ENCODE measurements around the gene UMOD. TPM values are rescaled to one million over a fixed set of nuclear protein-coding genes. Genes with fewer than 3 reads are reported as not detected.

Gene UMOD
- total RNA-seq, 1 experiment from 2014 or later = not detected

GRCh38 chr16:20399185-20399584 is 46.7 kb upstream of the UMOD start:
- TF ChIP-seq EZH2 (IDR thresholded peaks at IDR 0.05; ENCODE audit: low read depth) (no peak), CTCF (conservative IDR thresholded peaks at IDR 0.05) (no peak)
- Histone ChIP-seq H2AFZ (no peak overlapping the region), H3F3A (ENCODE audit: insufficient read depth, low read depth) (no peaks in the 10 kb centered on the region), H3K27me3 (ENCODE audit: insufficient read depth, low read depth) (peaks cover 31% of the 10 kb centered on the region), H3K4me3 (no peak overlapping the region), H3K4me2 (no peak overlapping the region), H3K79me2 (ENCODE audit: low read depth) (no peaks in the 10 kb centered on the region), H3K27ac (no peak overlapping the region), H4K20me1 (ENCODE audit: insufficient read depth) (no peaks in the 10 kb centered on the region), H3K9me3 (ENCODE audit: insufficient read depth, low read depth) (no peaks in the 10 kb centered on the region), H3K9me2 (ENCODE audit: insufficient read depth) (no peaks in the 10 kb centered on the region), H3K4me1 (replicated peaks; ENCODE audit: insufficient read depth) (no peaks in the 10 kb centered on the region), H3K36me3 (ENCODE audit: low read depth) (no peaks in the 10 kb centered on the region)
- ChIA-PET CTCF (no interaction called here), POLR2A (ENCODE audit: unreplicated experiment) (no interaction called here)
- no TSS peak for BruUV-seq (replicated peaks)
- no peak for DNase-seq
- intact Hi-C loops (cut with micrococcal nuclease; ENCODE audit: unreplicated experiment) = no loop called here

- CTCF ChIA-PET = no interaction called here
- H3K27ac ChIP-seq = no peak overlapping the region
These were observed 46.1 kb upstream of the UMOD start for GRCh38 chr16:20398603-20399002.

GRCh38 chr16:20397468-20398074 is 45.1 kb upstream of the UMOD start:
- no peaks in the 10 kb centered on the region for H3F3A ChIP-seq (ENCODE audit: insufficient read depth, low read depth)
- no peak for DNase-seq
- H3K4me1 ChIP-seq (replicated peaks; ENCODE audit: insufficient read depth) = no peaks in the 10 kb centered on the region
- ChIA-PET POLR2A (ENCODE audit: unreplicated experiment) (no interaction called here), CTCF (no interaction called here)
- intact Hi-C loops (cut with micrococcal nuclease; ENCODE audit: unreplicated experiment) = no loop called here
- no peaks in the 10 kb centered on the region for H3K9me2 ChIP-seq (ENCODE audit: insufficient read depth)
- no peak overlapping the region for H3K27ac ChIP-seq
- no peaks in the 10 kb centered on the region for H3K9me3 ChIP-seq (ENCODE audit: insufficient read depth, low read depth)
- H2AFZ ChIP-seq = no peak overlapping the region
- H3K36me3 ChIP-seq (ENCODE audit: low read depth) = no peaks in the 10 kb centered on the region
- TF ChIP-seq CTCF (conservative IDR thresholded peaks at IDR 0.05) (no peak), EZH2 (IDR thresholded peaks at IDR 0.05; ENCODE audit: low read depth) (no peak)
- H3K4me2 ChIP-seq = no peak overlapping the region
- no peaks in the 10 kb centered on the region for H3K79me2 ChIP-seq (ENCODE audit: low read depth)
- no peaks in the 10 kb centered on the region for H4K20me1 ChIP-seq (ENCODE audit: insufficient read depth)
- BruUV-seq (replicated peaks) = no TSS peak
- H3K27me3 ChIP-seq (ENCODE audit: insufficient read depth, low read depth) = peaks cover 21% of the 10 kb centered on the region
- H3K4me3 ChIP-seq = no peak overlapping the region

More at GRCh38 chr16:20398603-20399002, 46.1 kb upstream of the UMOD start:
- H2AFZ ChIP-seq = no peak overlapping the region
- peaks cover 27% of the 10 kb centered on the region for H3K27me3 ChIP-seq (ENCODE audit: insufficient read depth, low read depth)
- H3K9me3 ChIP-seq (ENCODE audit: insufficient read depth, low read depth) = no peaks in the 10 kb centered on the region
- POLR2A ChIA-PET (ENCODE audit: unreplicated experiment) = no interaction called here
- no peak for TF ChIP-seq CTCF (conservative IDR thresholded peaks at IDR 0.05)
- H3K4me2 ChIP-seq = no peak overlapping the region
- no peaks in the 10 kb centered on the region for H3K4me1 ChIP-seq (replicated peaks; ENCODE audit: insufficient read depth)
- intact Hi-C loops (cut with micrococcal nuclease; ENCODE audit: unreplicated experiment) = no loop called here
- H3K36me3 ChIP-seq (ENCODE audit: low read depth) = no peaks in the 10 kb centered on the region
- H3K79me2 ChIP-seq (ENCODE audit: low read depth) = no peaks in the 10 kb centered on the region
- no peak overlapping the region for H3K4me3 ChIP-seq
- no peak for DNase-seq
- H3F3A ChIP-seq (ENCODE audit: insufficient read depth, low read depth) = no peaks in the 10 kb centered on the region
- BruUV-seq (replicated peaks) = no TSS peak
- no peaks in the 10 kb centered on the region for H4K20me1 ChIP-seq (ENCODE audit: insufficient read depth)
- no peaks in the 10 kb centered on the region for H3K9me2 ChIP-seq (ENCODE audit: insufficient read depth)
